Measurements from ENCODE around the gene RAPGEF4. TPM values are rescaled to one million over a fixed set of nuclear protein-coding genes. Genes with fewer than 3 reads are reported as not detected.

Gene RAPGEF4
- total RNA-seq, 4 donors from 2014 or later: 16.1 to 26.2 (median 21.3) TPM

GRCh38 chr2:172855588-172855987 is 119.9 kb downstream of the RAPGEF4 start:
- Histone ChIP-seq H3K36me3 (no peaks in the 10 kb centered on the region), H3K9me3 (no peaks in the 10 kb centered on the region), H3K27ac (no peak overlapping the region), H3K27me3 (no peaks in the 10 kb centered on the region), H3K4me3 (no peak overlapping the region), H3K4me1 (no peaks in the 10 kb centered on the region)
- DNase-seq: no peak
- TF ChIP-seq POLR2A (IDR thresholded peaks at IDR 0.05): no peak
- TF ChIP-seq, protein P1, sequence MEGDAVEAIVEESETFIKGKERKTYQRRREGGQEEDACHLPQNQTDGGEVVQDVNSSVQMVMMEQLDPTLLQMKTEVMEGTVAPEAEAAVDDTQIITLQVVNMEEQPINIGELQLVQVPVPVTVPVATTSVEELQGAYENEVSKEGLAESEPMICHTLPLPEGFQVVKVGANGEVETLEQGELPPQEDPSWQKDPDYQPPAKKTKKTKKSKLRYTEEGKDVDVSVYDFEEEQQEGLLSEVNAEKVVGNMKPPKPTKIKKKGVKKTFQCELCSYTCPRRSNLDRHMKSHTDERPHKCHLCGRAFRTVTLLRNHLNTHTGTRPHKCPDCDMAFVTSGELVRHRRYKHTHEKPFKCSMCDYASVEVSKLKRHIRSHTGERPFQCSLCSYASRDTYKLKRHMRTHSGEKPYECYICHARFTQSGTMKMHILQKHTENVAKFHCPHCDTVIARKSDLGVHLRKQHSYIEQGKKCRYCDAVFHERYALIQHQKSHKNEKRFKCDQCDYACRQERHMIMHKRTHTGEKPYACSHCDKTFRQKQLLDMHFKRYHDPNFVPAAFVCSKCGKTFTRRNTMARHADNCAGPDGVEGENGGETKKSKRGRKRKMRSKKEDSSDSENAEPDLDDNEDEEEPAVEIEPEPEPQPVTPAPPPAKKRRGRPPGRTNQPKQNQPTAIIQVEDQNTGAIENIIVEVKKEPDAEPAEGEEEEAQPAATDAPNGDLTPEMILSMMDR (IDR thresholded peaks at IDR 0.05): no peak
- intact Hi-C loops (cut with DNase I; ENCODE audit: low total_unique reads): no loop called here

GRCh38 chr2:172856606-172857005 is 121.0 kb downstream of the RAPGEF4 start:
- Histone ChIP-seq H3K27ac (no peak overlapping the region), H3K4me3 (no peak overlapping the region), H3K9me3 (no peaks in the 10 kb centered on the region), H3K36me3 (no peaks in the 10 kb centered on the region), H3K4me1 (no peaks in the 10 kb centered on the region), H3K27me3 (no peaks in the 10 kb centered on the region)
- intact Hi-C loops (cut with DNase I; ENCODE audit: low total_unique reads): no loop called here
- no peak for DNase-seq
- TF ChIP-seq, protein P1 (IDR thresholded peaks at IDR 0.05): no peak
- TF ChIP-seq POLR2A (IDR thresholded peaks at IDR 0.05): no peak

GRCh38 chr2:172858473-172858745 is 122.8 kb downstream of the RAPGEF4 start:
- no peak for TF ChIP-seq POLR2A (IDR thresholded peaks at IDR 0.05)
- intact Hi-C loops (cut with DNase I; ENCODE audit: low total_unique reads): no loop called here

GRCh38 chr2:172859581-172860335 is 124.1 kb downstream of the RAPGEF4 start:
- DNase-seq: no peak
- H3K27me3 ChIP-seq: no peaks in the 10 kb centered on the region
- H3K27ac ChIP-seq: peak overlapping the region; percentile 10 to 18
- no peaks in the 10 kb centered on the region for H3K36me3 ChIP-seq
- no peak overlapping the region for H3K4me3 ChIP-seq
- intact Hi-C loops (cut with DNase I; ENCODE audit: low total_unique reads): no loop called here
- no peaks in the 10 kb centered on the region for H3K4me1 ChIP-seq
- H3K9me3 ChIP-seq: no peaks in the 10 kb centered on the region
- TF ChIP-seq POLR2A (IDR thresholded peaks at IDR 0.05): no peak
- TF ChIP-seq, protein P1 (IDR thresholded peaks at IDR 0.05): no peak

More at GRCh38 chr2:172858473-172858745, 122.8 kb downstream of the RAPGEF4 start:
- DNase-seq: no peak
- no peak overlapping the region for H3K4me3 ChIP-seq
- peak overlapping the region in 1 of 2 donors; percentile 28 for H3K27ac ChIP-seq
- H3K27me3 ChIP-seq: no peaks in the 10 kb centered on the region
- H3K4me1 ChIP-seq: no peaks in the 10 kb centered on the region
- no peaks in the 10 kb centered on the region for H3K9me3 ChIP-seq
- no peaks in the 10 kb centered on the region for H3K36me3 ChIP-seq

GRCh38 chr2:172860336-172860707 is 124.7 kb downstream of the RAPGEF4 start:
- H3K9me3 ChIP-seq: no peaks in the 10 kb centered on the region
- intact Hi-C loops (cut with DNase I; ENCODE audit: low total_unique reads): no loop called here
- no peak for TF ChIP-seq POLR2A (IDR thresholded peaks at IDR 0.05)
- TF ChIP-seq, protein P1 (IDR thresholded peaks at IDR 0.05): no peak
- H3K27ac ChIP-seq: peak overlapping the region in 1 of 2 donors; percentile 18
- H3K4me1 ChIP-seq: no peaks in the 10 kb centered on the region
- H3K27me3 ChIP-seq: no peaks in the 10 kb centered on the region
- no peaks in the 10 kb centered on the region for H3K36me3 ChIP-seq
- DNase-seq: no peak
- no peak overlapping the region for H3K4me3 ChIP-seq
